ENCODE measurements around the gene ATP5F1E. TPM values are rescaled to one million over a fixed set of nuclear protein-coding genes. Genes with fewer than 3 reads are reported as not detected.

Gene ATP5F1E
- total and polyA plus RNA-seq, 7 donors: 57.1 to 88.5 (median 72.1) TPM

DNA sequence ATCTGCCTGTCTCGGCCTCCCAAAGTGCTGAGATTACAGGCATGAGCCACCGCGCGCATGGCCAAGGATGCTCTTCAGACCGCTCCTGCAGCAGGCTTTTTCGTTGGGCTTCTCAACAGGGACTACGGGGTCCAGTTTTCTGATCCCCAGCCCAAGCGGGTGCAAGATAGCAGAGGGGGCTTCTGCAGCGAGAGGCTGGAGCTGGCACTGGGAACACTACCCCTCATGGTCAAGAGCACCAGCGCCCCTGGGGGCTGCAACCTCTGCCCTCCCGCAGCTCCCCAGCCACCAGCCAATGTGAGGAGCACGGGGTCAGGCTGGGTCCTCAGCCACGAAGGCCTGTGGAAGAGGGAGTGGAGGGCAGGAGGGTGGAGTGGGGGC lies 31.1 kb downstream of the ATP5F1E start:
- DNase-seq (peak in 1 of 2 donors; percentile 21), ATAC-seq (no peak)
- no peaks in the 10 kb centered on the region for H3K9me3 ChIP-seq
- intact Hi-C loops (cut with DNase I): no loop called here
- WGBS, 3 donors: 88 to 93% (median 89%) methylated on average over 13 of the region's 13 CpGs
- no peak overlapping the region for H3K27ac ChIP-seq
- H3K36me3 ChIP-seq (ENCODE audit: insufficient read depth in 1 of 2, low read depth in 1 of 2): peaks cover 2 to 70% of the 10 kb centered on the region in 2 donors
- no peak for TF ChIP-seq CTCF (IDR thresholded peaks at IDR 0.05)
- no peaks in the 10 kb centered on the region for H3K27me3 ChIP-seq (ENCODE audit: insufficient read depth in 3 of 3, low read length in 2 of 3)
- H3K4me1 ChIP-seq: peaks cover 11% of the 10 kb centered on the region
- no peak overlapping the region for H3K4me3 ChIP-seq

- no peak overlapping the region for H3K4me3 ChIP-seq
- H3K4me1 ChIP-seq: peaks cover 4% of the 10 kb centered on the region
- no peak for TF ChIP-seq CTCF (IDR thresholded peaks at IDR 0.05)
- DNase-seq: peak in 1 of 2 donors; percentile 28
- H3K9me3 ChIP-seq: no peaks in the 10 kb centered on the region
- no peaks in the 10 kb centered on the region for H3K27me3 ChIP-seq (ENCODE audit: insufficient read depth in 3 of 3, low read length in 2 of 3)
- ATAC-seq: no peak
- WGBS, 3 donors: 61 to 86% (median 81%) methylated on average over 3 of the region's 3 CpGs
- H3K27ac ChIP-seq: no peak overlapping the region
- intact Hi-C loops (cut with DNase I): no loop called here
- peaks cover 2 to 77% of the 10 kb centered on the region in 2 donors for H3K36me3 ChIP-seq (ENCODE audit: insufficient read depth in 1 of 2, low read depth in 1 of 2)
Observed at GRCh38 chr20:59000326-59000725, 31.8 kb downstream of the ATP5F1E start.

DNA sequence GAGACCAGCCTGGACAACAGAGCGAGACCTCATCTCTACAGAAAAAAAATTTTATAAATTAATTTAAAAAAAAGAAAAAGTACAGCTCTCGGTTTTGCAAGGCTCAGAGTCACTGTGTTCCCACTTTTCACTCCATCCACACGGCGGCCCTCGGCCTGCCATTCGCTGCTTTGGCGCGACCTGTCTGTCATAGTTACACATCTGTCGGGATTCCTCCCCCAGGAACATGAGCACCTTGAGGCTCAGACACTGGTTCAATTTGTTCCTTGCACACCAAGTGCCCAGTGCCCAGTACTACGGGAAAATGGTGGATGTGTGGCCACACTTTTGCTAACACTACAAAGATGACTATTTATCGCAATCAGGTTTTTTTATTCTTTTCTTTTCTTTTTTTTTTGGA lies 33.5 kb downstream of the ATP5F1E start:
- peak in 1 of 2 donors; percentile 37 for DNase-seq
- Histone ChIP-seq H3K27me3 (ENCODE audit: insufficient read depth in 3 of 3, low read length in 2 of 3) (no peaks in the 10 kb centered on the region), H3K4me3 (no peak overlapping the region), H3K9me3 (no peaks in the 10 kb centered on the region), H3K4me1 (no peaks in the 10 kb centered on the region), H3K27ac (no peak overlapping the region), H3K36me3 (ENCODE audit: insufficient read depth in 1 of 2, low read depth in 1 of 2) (peaks cover 2 to 86% of the 10 kb centered on the region in 2 donors)
- 90 to 91% (median 91%) methylated on average over 11 of the region's 11 CpGs for WGBS, 3 donors
- no peak for TF ChIP-seq CTCF (IDR thresholded peaks at IDR 0.05)
- intact Hi-C loops (cut with DNase I): no loop called here
- no peak for ATAC-seq

DNA sequence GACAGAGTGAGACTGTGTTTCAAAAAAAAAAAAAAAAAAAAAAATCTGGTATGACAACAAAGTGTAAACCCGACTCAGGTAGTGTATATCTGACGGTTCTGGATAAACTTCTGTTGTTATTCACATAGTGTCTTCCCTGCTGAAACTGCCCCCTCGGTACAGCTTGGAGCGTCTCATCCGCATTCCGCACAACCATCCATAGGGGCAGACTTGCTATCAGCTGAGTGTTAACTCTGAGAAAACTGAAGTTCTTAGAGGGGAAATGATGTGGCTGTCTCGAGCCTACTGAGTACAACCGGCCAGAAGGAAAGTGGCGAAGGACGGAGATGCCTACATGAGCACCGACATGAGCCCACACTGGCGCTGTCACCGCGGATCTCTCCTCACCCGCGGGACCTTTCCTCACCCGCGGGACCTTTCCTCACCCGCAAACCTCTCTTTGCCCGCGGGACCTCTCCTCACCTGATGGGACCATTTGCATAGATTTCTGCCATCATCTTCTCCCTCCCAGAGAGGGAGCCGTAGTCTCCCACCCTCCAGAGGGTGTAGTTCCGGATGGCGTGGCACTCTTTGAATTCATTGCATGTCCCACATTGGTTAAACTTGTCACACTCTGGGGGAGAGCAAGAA lies 34.9 kb downstream of the ATP5F1E start:
- ATAC-seq: no peak
- WGBS, 3 donors: 88 to 93% (median 92%) methylated on average over 24 of the region's 24 CpGs

More for the DNA sequence above, 34.9 kb downstream of the ATP5F1E start:
- no peaks in the 10 kb centered on the region for H3K27me3 ChIP-seq (ENCODE audit: insufficient read depth in 3 of 3, low read length in 2 of 3)
- no peak overlapping the region for H3K27ac ChIP-seq
- TF ChIP-seq CTCF (IDR thresholded peaks at IDR 0.05): no peak
- H3K36me3 ChIP-seq (ENCODE audit: insufficient read depth in 1 of 2, low read depth in 1 of 2): peaks cover 2 to 98% of the 10 kb centered on the region in 2 donors
- no peak overlapping the region for H3K4me3 ChIP-seq
- no peaks in the 10 kb centered on the region for H3K9me3 ChIP-seq
- intact Hi-C loops (cut with DNase I): no loop called here
- peaks cover 4% of the 10 kb centered on the region for H3K4me1 ChIP-seq
- peak in 1 of 2 donors; percentile 35 for DNase-seq

Measured in psoas muscle (tissue), 8 donors.